K562 (cell line): ENCODE measurements around the gene CCNJL. TPM values are rescaled to one million over a fixed set of nuclear protein-coding genes. Genes with fewer than 3 reads are reported as not detected.

Source experiments
- BHLHE40 ChIP-seq: IDR thresholded peaks from 2 replicates; pipeline ENCODE4 v1.6.1; 2011; ENCODE audit warnings: low read length, improper control_type of control experiment
- FOXO4 ChIP-seq: fragments of 450-650 bp; formaldehyde crosslinking; IDR thresholded peaks from 2 replicates; pipeline ENCODE4 v1.4.0; 2020; ENCODE audit warnings: mild to moderate bottlenecking, moderate library complexity
- MGA ChIP-seq: fragments of 450-650 bp; IDR thresholded peaks from 2 replicates; pipeline ENCODE4 v1.6.1; 2016; ENCODE audit warnings: mild to moderate bottlenecking, moderate library complexity
- MXI1 ChIP-seq: IDR thresholded peaks from 2 replicates; pipeline ENCODE4 v1.6.1; 2011; ENCODE audit warnings: low read depth, mild to moderate bottlenecking, improper control_type of control experiment, low read length
- RAD51 ChIP-seq: fragments of 450-650 bp; IDR thresholded peaks from 2 replicates; pipeline ENCODE4 v1.7.1; 2016; ENCODE audit warnings: low read depth, mild to moderate bottlenecking, borderline replicate concordance
- RBM34 ChIP-seq: fragments of 200-400 bp; formaldehyde crosslinking; IDR thresholded peaks from 2 replicates; pipeline ENCODE4 v1.6.1; 2018; ENCODE audit warnings: low read length, borderline replicate concordance; ENCODE audit not compliant: insufficient read depth
- TBL1XR1 ChIP-seq, 2 experiments: IDR thresholded peaks; 2 replicates each; pipeline ENCODE4 v1.6.1; 2012; ENCODE audit warnings: improper control_type of control experiment in 2 of 2, low read length in 2 of 2, mild to moderate bottlenecking in 1 of 2
- TOE1 ChIP-seq, 2 experiments: fragments of 450-650 bp in 1 of 2; sonication (generic) in 1 of 2; formaldehyde crosslinking in 1 of 2; IDR thresholded peaks; 2 replicates each; pipeline versions ENCODE4 v1.7.1 to v1.8.0; 2016 to 2022; ENCODE audit warnings: borderline replicate concordance in 2 of 2, mild to moderate bottlenecking in 2 of 2, antibody characterized with exemption in 1 of 2, inconsistent platforms in 1 of 2, low read depth in 1 of 2, missing genetic modification reagents in 1 of 2, moderate library complexity in 1 of 2
- XRCC4 ChIP-seq: IDR thresholded peaks from one replicate; pipeline ENCODE4 v1.6.1; 2011; ENCODE audit not compliant: insufficient read depth, insufficient read length; ENCODE audit errors: extremely low read depth
- ZNF184 ChIP-seq: sonication (generic); formaldehyde crosslinking; IDR thresholded peaks from 2 replicates; pipeline ENCODE4 v1.5.0; 2020; ENCODE audit warnings: missing genetic modification reagents
- polyA plus RNA-seq, 8 experiments: library from polyadenylated mRNA; depleted of rRNA in 4 of 8; stranded (reverse) in 5 of 8; unstranded in 3 of 8; fragments of >200 nt; fragmentation: Nextera tagmentation in 2 of 8; fragmentation: Illumina TruSeq in 1 of 8; extraction: Ambion mirVana in 2 of 8; extraction: Trizol in 1 of 8; gene quantifications; 2 replicates each; pipeline versions ENCODE4 v1.2.1 to v1.2.3, GENCODE V29; 2011 to 2014; ENCODE audit warnings: inconsistent platforms in 1 of 8, missing spikeins in 1 of 8
- total RNA-seq, 7 experiments: library from RNA; depleted of rRNA in 6 of 7; stranded (reverse); fragments of >200 nt in 6 of 7; fragmentation: Illumina TruSeq in 2 of 7; extraction: Trizol in 2 of 7; gene quantifications; 2 replicates each; pipeline versions ENCODE4 v1.2.1 to v1.2.3, GENCODE V29; 2011 to 2021; ENCODE audit warnings: low replicate concordance in 1 of 7

Gene CCNJL
- total and polyA plus RNA-seq, 9 of the 15 experiments (the other 6 are each of a cell fraction or from before 2014, with no cell fraction given), result 0.04 TPM; not detected in 8

- TF ChIP-seq ZNF184, result no peak
- peak; percentile 33; the same call in 1 of the 2 replicates for TF ChIP-seq BHLHE40
- TF ChIP-seq RAD51, result peak; percentile 75; the same call in 1 of the 2 replicates
- TF ChIP-seq MXI1, result no peak
- no peak for TF ChIP-seq FOXO4 (CRISPR knock-in tag)
- TF ChIP-seq MGA, result no peak
- TF ChIP-seq TBL1XR1 (IDR thresholded peaks at IDR 0.05; ENCODE audit: low read length in 2 of 2), result no peak
- TF ChIP-seq XRCC4, result no peak
- no peak for TF ChIP-seq RBM34
- peak; percentile 76 for TF ChIP-seq TOE1 (IDR thresholded peaks at IDR 0.05; ENCODE audit: borderline replicate concordance)
- no peak for TF ChIP-seq TOE1 (CRISPR knock-in tag; IDR thresholded peaks at IDR 0.05; ENCODE audit: borderline replicate concordance, low read depth)
Measured at GRCh38 chr5:160361624-160362228, 49.4 kb upstream of the CCNJL start (continued).
